HG03175 (cell line): Measurements from ENCODE around the gene LGALS9.
"Not testable (repeated sequence)": the region's sequence is repeated elsewhere in the genome, so short reads cannot be mapped to it uniquely, and the experiment has no call there.

Source experiments
- ATAC-seq: cut with Tn5 transposase; IDR thresholded peaks from one replicate; pipeline ENCODE4 v1.9.1; 2021; ENCODE audit warnings: mild to moderate bottlenecking, moderate library complexity; ENCODE audit not compliant: unreplicated experiment

The LGALS9 gene

DNA sequence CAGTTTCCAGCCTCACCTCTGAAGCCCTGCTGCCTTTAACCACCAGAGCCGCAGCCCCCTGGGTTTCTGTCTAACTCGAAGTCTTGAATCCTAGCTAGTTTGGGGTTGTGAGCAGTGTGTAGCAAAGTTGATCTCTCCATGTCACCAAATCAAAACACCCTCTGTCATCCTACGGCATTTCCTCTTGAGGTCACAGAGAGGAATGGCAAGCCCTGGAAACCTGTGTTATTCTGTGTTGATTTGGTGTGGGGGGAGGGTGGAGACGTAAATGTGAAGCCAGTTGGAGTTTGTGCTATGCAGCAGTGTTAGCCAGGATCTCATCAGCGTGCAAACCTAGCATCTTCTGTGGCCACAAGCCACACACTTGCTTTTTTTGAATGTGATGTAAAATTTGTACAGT is 5.1 kb upstream of the LGALS9 start:
- no peak for ATAC-seq

DNA sequence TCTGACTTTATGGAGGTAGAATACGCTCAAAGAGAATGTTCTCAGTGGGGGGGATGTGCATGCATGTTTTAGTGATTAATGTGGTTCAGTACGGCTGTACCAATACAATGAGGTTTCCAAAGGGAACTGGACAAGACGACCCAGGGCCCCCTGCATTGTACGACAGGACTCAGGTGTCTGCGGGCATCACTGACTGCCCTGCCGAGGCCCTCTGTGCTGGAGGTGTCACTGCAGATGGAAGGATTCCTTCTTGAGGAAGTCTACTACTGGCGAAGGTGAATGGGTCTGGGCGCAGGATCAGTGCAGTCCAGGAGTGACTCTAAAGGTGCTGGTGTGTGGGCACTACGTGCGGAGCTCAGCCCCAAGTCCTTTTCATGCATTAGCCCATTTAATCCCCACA is 3.5 kb upstream of the LGALS9 start:
- ATAC-seq = no peak

DNA sequence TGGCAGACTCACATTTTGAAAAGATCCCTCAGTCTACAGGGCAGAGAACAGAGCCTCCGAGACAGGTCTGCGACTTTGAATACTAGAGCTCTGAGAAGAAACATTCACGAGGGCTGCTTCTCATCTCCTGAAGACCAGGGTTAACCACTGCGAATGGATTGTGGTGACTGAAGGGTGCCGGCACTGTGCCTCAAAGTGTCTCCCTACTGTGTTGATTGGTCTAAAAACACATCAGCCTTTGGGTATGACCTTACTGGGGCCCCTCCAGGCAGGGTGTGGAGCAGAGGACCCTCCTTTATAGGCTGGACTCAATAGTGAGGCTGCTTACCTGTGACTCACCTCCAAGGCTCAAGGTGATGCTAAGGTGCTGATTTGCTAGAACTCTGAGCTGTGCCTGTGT is 2.6 kb upstream of the LGALS9 start:
- ATAC-seq = no peak

DNA sequence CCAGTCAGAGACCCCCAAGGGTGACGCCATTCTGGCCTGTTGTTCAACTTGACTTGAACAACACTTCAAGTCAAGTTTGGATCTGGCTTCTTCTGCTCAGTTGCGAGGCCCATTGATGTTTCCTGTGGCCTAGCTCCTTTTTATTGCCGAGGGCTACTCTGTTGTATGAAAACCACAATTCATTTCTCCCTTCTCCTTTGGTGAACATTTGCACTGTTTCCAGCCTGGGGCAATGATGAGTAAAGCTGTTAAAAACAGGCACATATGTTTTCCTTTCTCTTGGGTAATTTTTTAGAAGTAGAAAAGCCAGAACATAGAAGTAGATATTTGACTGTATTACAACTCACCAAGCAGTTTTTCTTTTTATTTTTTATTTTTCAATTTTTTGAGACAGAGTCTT is 1.7 kb upstream of the LGALS9 start:
- not testable (repeated sequence) for ATAC-seq

GRCh38 chr17:27631411-27631760 is 398 bp downstream of the LGALS9 start:
- ATAC-seq = peak; percentile 39

DNA sequence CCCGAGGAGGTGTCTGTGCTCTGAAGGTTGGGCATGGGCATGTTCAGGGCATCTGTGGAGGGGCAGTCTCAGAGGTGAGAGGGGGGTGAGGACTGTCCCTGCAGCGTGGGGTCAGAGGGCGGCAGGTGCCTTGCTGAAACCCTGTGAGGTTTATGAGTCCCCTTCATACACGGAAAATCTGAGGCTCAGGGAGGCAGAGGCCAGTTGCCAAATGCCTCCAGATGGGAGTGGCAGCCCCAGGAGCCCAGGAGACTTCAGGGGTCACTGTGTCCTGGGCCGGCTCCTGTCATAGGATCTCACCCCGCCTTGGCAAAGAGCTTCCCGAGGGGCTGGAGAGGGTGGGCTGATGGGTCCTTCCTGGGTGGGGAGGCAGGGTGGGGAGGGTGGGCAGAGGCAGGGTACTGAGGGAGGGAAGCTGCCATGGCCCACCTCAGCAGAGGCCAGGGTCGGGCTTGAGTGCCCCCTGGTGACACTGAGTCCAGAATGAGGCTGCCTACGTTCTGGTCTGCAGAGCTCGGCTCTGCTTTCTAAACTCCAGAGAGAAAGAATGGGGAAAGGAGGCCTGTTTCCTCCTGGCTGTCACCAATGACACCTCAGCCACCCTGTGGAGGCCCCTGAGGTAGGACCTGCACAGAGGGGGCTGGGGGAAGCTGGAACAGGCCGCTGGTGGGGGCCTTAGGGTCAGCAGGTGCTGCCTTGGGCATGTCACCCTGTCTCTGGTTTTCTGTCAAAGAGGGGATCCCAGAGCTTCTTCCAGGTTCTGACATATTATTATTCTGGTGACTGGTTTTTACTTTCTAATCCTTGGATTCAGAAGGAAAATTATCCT is 1.1 kb downstream of the LGALS9 start:
- ATAC-seq = no peak

DNA sequence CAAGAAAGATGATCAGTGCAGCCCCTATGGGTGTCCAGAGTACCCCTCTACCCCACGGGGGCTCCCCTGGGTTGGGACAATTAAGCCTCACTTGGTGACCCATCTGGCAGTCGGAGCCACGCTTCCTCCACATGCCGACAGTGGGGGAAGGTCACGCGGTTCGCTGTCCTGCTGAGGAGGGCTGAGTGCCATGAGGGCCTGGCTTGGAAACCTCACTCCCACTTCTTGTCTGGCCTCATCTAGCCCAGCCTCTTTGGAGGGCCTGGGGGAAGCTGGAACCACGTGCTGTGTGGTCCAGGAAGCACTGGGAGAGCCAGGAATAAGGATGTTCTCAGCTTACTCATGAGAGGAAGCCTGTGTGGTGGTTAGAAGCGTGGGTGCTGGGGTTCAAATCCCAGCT is 1.8 kb downstream of the LGALS9 start:
- not testable (repeated sequence) for ATAC-seq

DNA sequence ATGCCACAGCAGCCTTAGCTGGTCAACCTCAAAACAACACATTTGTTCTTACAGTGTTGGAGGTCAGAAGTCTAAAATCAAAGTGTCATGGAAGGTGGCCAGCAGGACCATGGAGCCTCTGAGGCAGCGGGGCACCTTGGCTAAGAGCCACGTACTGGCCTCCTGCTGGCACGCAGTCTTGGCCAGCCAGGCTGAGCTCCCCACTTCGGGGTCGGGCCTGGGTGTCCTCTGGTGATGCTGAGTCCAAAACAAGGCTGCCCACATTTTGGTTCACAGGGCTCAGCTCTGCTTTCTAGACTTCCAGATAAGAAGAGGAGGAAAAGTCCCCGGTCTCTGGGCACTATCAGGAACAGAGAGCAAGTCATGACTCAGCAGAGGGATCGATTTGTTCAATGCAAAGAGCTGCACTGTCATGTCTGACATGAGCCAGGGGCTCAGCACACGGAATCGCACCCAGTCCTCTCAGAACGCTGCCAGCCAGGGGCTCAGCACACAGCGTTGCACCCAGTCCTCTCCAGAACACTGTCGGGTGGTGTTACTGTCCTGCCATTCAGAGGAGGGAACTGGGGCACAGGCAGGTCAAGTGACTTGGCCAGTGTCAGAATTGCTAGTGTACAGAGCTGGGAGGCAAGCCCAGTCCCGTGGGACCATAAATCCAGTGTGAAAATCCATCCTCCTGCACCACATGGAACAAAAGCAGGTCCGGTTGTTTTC is 2.5 kb downstream of the LGALS9 start:
- no peak for ATAC-seq

DNA sequence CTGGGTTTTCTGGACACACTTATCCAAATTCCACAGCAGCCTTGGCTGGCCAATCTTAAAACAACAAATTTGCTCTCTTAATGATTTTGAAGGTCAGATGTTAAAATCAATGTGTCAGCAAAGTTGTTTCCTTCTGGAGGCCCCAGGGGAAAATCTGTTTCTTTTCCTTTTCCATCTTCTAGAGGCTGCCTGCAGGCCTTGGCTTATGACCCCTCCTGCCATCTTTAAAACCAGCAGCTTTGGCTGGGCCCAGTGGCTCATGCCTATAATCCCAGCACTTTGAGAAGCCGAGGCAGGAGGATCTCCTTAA is 3.0 kb downstream of the LGALS9 start:
- ATAC-seq = no peak

GRCh38 chr17:27634776-27635175 is 3.8 kb downstream of the LGALS9 start:
- no peak for ATAC-seq

- no peak for ATAC-seq
Measured at GRCh38 chr17:27635275-27635823, 4.4 kb downstream of the LGALS9 start.

GRCh38 chr17:27636005-27636520 is 5.1 kb downstream of the LGALS9 start:
- ATAC-seq = not testable (repeated sequence)

GRCh38 chr17:27637818-27638217 is 6.8 kb downstream of the LGALS9 start:
- ATAC-seq = not testable (repeated sequence)

- ATAC-seq = not testable (repeated sequence)
Measured at GRCh38 chr17:27638415-27638914, 7.5 kb downstream of the LGALS9 start.

GRCh38 chr17:27640790-27641189 is 9.8 kb downstream of the LGALS9 start:
- no peak for ATAC-seq

DNA sequence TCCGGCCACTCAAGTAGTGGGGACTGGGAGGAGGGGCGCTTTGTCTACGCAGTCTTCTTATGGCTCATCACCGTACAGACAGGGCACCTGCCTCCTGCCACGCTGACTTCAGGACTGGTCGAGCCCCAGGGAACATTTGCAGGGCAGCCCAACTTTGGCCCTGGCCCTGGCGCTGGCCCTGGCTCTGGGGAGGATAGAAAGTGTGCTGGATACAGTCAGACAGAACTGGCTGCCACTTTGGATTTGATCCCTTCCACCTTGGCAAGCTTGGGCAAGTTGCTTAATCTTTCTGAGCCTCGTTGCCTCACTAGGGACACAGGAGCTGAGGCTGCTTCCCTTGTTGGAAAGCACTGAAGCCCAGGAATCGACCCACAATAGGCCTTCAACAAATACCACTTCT is 13.6 kb downstream of the LGALS9 start:
- no peak for ATAC-seq

DNA sequence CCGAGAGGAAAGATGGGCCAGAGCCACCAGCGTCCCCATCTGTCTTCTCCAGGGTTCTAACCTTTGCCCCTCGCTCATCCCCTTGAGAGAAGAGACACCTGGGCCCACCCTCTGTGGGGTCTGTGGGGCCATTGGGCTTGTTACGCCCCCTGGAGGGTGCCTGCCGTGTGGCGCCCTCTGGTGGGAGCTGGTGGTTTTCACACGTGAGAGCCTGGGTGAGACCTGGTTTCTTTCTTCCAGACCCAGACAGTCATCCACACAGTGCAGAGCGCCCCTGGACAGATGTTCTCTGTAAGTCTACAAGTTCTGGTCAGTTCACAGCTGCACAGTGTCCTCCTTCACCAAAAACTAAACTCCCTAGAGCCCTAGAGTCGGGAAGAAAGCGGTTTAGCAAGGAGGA is 14.6 kb downstream of the LGALS9 start:
- not testable (repeated sequence) for ATAC-seq

DNA sequence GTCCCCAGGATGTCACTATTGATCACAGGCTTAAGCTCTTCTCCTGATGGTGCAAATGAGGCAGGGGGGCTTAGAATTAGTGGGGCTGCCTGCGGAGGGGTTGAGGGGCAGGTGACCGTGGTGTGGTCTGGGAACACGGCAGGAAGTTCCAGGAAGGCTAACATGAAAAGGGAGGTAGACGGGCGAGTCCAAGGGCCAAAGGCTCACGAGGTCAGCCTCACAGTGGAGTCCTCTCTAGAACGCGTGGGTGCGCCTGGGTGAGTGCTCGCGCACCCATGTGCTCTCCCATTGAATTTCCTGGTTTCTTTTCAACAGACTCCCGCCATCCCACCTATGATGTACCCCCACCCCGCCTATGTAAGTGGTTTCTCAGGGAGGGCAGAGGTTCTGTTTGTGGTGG is 15.2 kb downstream of the LGALS9 start:
- ATAC-seq = no peak

DNA sequence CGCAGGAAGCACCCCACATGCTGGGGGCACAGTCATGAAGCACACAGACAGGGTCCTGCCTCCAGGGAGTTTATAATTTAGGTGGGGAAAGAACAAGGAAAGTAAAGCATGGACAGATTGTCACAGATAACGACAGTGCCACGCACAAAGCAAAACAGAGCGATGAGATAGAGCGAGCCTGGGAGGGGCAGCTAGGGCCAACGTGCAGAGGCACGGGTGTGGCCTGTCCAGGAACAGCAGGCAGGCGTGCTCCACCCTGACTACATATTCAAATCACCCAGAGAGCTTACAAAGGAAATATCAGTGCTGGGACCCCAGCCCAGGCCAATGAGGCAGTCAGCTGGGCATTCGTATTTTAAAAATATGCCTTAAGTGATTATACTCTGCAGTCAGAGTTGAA is 16.8 kb downstream of the LGALS9 start:
- ATAC-seq = no peak

DNA sequence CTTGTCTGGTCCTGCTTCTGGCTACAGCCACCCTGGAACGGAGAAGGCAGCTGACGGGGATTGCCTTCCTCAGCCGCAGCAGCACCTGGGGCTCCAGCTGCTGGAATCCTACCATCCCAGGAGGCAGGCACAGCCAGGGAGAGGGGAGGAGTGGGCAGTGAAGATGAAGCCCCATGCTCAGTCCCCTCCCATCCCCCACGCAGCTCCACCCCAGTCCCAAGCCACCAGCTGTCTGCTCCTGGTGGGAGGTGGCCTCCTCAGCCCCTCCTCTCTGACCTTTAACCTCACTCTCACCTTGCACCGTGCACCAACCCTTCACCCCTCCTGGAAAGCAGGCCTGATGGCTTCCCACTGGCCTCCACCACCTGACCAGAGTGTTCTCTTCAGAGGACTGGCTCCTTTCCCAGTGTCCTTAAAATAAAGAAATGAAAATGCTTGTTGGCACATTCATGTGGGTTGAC is 18.2 kb downstream of the LGALS9 start:
- not testable (repeated sequence) for ATAC-seq

DNA sequence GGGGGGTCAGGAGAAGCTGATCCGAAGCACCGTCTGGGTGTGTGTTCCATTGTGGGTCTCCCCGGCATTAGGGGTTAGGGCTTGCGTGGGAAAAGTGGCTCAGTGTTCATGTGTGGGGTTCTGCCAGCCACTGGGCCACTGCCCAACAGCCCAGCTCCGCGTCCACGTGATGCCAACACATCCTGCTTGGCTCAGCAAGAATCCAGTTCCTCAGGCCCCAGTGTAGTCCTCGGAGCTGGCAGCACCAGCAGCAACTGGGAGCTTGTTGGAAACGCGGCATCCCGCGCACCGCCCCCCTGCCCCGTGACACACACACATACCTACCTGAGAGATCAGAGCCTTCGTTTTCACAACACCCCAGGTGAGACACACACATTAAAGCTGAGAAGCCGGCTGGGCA is 18.9 kb downstream of the LGALS9 start:
- ATAC-seq = no peak

GRCh38 chr17:27650836-27651235 is 19.8 kb downstream of the LGALS9 start:
- ATAC-seq = no peak
